Hepatocyte (in vitro differentiated cells): ENCODE results near the gene PTPRZ1.

Source experiments
- CTCF ChIP-seq: fragments of 200-600 bp; sonication (generic); IDR thresholded peaks from 2 replicates; pipeline ENCODE4 v1.5.1; 2016; ENCODE audit warnings: antibody characterized with exemption, mild to moderate bottlenecking; ENCODE audit not compliant: poor library complexity
- EZH2 ChIP-seq: fragments of 200-600 bp; sonication (generic); IDR thresholded peaks from 2 replicates; pipeline ENCODE4 v1.6.1; 2016; ENCODE audit warnings: antibody characterized with exemption, mild to moderate bottlenecking, borderline replicate concordance
- EZH2phosphoT487 ChIP-seq: fragments of 200-600 bp; sonication (generic); IDR thresholded peaks from one replicate; pipeline ENCODE4 v1.6.1; 2018; ENCODE audit warnings: antibody characterized with exemption, mild to moderate bottlenecking, low read depth, moderate library complexity; ENCODE audit not compliant: unreplicated experiment, severe bottlenecking

DNA sequence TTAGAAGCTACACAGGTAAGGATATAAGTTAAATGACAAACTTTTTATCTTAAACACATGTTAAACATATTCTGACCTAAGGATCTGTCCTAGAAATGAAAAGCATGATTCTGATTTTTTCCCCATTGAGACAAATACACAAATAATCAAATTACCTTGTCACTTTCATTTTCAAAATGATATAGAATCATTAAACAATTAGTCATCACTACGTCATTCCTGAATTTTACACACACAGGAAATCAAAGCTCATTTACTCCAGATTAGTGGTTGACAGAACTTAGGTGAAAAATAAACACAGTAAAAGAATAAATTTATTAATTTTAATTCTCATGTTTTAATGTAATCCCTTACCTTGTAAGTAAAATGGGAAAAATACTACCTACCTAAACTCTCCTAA is 182.1 kb downstream of the PTPRZ1 start:
- TF ChIP-seq CTCF, result no peak
- no peak for TF ChIP-seq EZH2
- TF ChIP-seq EZH2phosphoT487, result no peak
